Activated CD8-positive, alpha-beta memory T cell treated with anti-CD3 and anti-CD28 coated beads for 1 hour (primary cell): ENCODE results near the gene SHLD1.
A peak's percentile ranks its signal among the peaks of the same experiment; 100 is the strongest.

Experiments used
- DNase-seq, 2 donors: peaks; one replicate each; pipeline ENCODE4 v3.0.0-alpha.2; 2020; ENCODE audit warnings: low read depth in 1 of 2; ENCODE audit errors: extremely low read depth in 1 of 2

The SHLD1 gene

GRCh38 chr20:5811746-5812145 is 61.5 kb downstream of the SHLD1 start:
- no peak for DNase-seq

- DNase-seq, result no peak
These were observed 68.1 kb downstream of the SHLD1 start for GRCh38 chr20:5818346-5818681.

- no peak for DNase-seq
These were observed 70.5 kb downstream of the SHLD1 start for GRCh38 chr20:5820738-5821137.

GRCh38 chr20:5821627-5822215 is 71.5 kb downstream of the SHLD1 start:
- DNase-seq, result no peak

- DNase-seq, result no peak
These were observed 72.4 kb downstream of the SHLD1 start for GRCh38 chr20:5822569-5822968.

- no peak for DNase-seq
These were observed 75.0 kb downstream of the SHLD1 start for GRCh38 chr20:5825130-5825719.

GRCh38 chr20:5827098-5827853 is 77.1 kb downstream of the SHLD1 start:
- no peak for DNase-seq

GRCh38 chr20:5827861-5828260 is 77.7 kb downstream of the SHLD1 start:
- no peak for DNase-seq

- no peak for DNase-seq
These were observed 79.1 kb downstream of the SHLD1 start for GRCh38 chr20:5829241-5829809.

- DNase-seq, result no peak
These were observed 81.5 kb downstream of the SHLD1 start for GRCh38 chr20:5831539-5832237.

GRCh38 chr20:5833309-5833941 is 83.2 kb downstream of the SHLD1 start:
- DNase-seq, result no peak

GRCh38 chr20:5834436-5835005 is 84.3 kb downstream of the SHLD1 start:
- no peak for DNase-seq

GRCh38 chr20:5835321-5835821 is 85.2 kb downstream of the SHLD1 start:
- peak in 1 of 2 donors; percentile 8 for DNase-seq

- DNase-seq, result no peak
These were observed 85.7 kb downstream of the SHLD1 start for GRCh38 chr20:5835871-5836270.

GRCh38 chr20:5836569-5836968 is 86.4 kb downstream of the SHLD1 start:
- DNase-seq, result no peak

GRCh38 chr20:5840411-5841002 is 90.3 kb downstream of the SHLD1 start:
- DNase-seq, result no peak

GRCh38 chr20:5841522-5841921 is 91.3 kb downstream of the SHLD1 start:
- DNase-seq, result no peak

GRCh38 chr20:5842465-5842864 is 92.3 kb downstream of the SHLD1 start:
- no peak for DNase-seq

- DNase-seq, result no peak
These were observed 92.9 kb downstream of the SHLD1 start for GRCh38 chr20:5843054-5843592.
